HCT116 (cell line): ENCODE data around the gene NDUFA3. TPM values are rescaled to one million over a fixed set of nuclear protein-coding genes. Genes with fewer than 3 reads are reported as not detected.

ENCODE experiments used
- ATAC-seq: fragments of 200-7000 bp; cut with Tn5 transposase; 2 replicates; pipeline ENCODE4 v1.9.1; 2020; ENCODE audit warnings: mild to moderate bottlenecking, moderate library complexity
- BruUV-seq: library from RNA; stranded (reverse); fragments of 400-500 nt; replicated peaks from 2 replicates; lab custom pipeline; 2021; lab: Mats Ljungman, UMichigan
- CTCF ChIA-PET: fragments of 300-600 bp; sonication (Branson Sonifier 250); formaldehyde crosslinking; loops from one replicate; lab custom pipeline; 2021; ENCODE audit warnings: antibody characterized with exemption; lab: Charles Lee
- POLR2A ChIA-PET: fragments of 300-600, 350-600 bp; sonication (Branson Sonifier 250); formaldehyde crosslinking; loops from one replicate; lab custom pipeline; 2021; ENCODE audit warnings: antibody characterized with exemption; lab: Charles Lee
- RAD21 ChIA-PET, 2 experiments: fragments of 300-600 bp; sonication (Branson Sonifier 250); formaldehyde crosslinking; loops; one replicate each; lab custom pipeline; 2023; ENCODE audit warnings: low total read pairs in 2 of 2; ENCODE audit not compliant: uncharacterized antibody in 2 of 2, unreplicated experiment in 2 of 2, low non-redundant PET in 1 of 2; lab: Charles Lee
- DNase-seq: peaks from one replicate; pipeline ENCODE4 v3.0.0-alpha.2; 2010; ENCODE audit warnings: low read depth, low spot score
- H2AFZ ChIP-seq: fragments of 200-600 bp; shearing (Covaris generic), sonication (generic); 2 replicates; pipeline ENCODE4 v1.6.1; 2017; ENCODE audit warnings: low read depth, mixed run types, mixed read lengths, antibody characterized with exemption, low read length; ENCODE audit not compliant: poor library complexity, severe bottlenecking
- H3K27ac ChIP-seq: 2 replicates; pipeline ENCODE4 v1.5.1; 2012; ENCODE audit warnings: low read depth, low read length
- H3K27me3 ChIP-seq: fragments of 200-600 bp; sonication (generic); 2 replicates; pipeline ENCODE4 v1.6.1; 2016; ENCODE audit warnings: mixed run types, low read length, mixed read lengths; ENCODE audit not compliant: insufficient read depth
- H3K36me3 ChIP-seq, 2 experiments: fragments of 200-500 bp in 1 of 2; fragments of 200-600 bp in 1 of 2; sonication (Bioruptor generic) in 1 of 2; sonication (generic) in 1 of 2; 2 replicates each; pipeline versions ENCODE4 v1.5.1 to v1.6.1; 2014 to 2016; ENCODE audit warnings: low read length in 2 of 2, inconsistent platforms in 1 of 2, mixed read lengths in 1 of 2, mixed run types in 1 of 2; ENCODE audit not compliant: insufficient read depth in 2 of 2, control insufficient read depth in 1 of 2
- H3K4me1 ChIP-seq, 2 experiments: fragments of 200-600 bp in 1 of 2; sonication (generic) in 1 of 2; 2 replicates each; pipeline versions ENCODE4 v1.5.1 to v1.6.1; 2012 to 2017; ENCODE audit warnings: low read length in 2 of 2, inconsistent platforms in 1 of 2, mild to moderate bottlenecking in 1 of 2, mixed read lengths in 1 of 2, mixed run types in 1 of 2, moderate library complexity in 1 of 2; ENCODE audit not compliant: insufficient read depth in 2 of 2, control insufficient read depth in 1 of 2
- H3K4me2 ChIP-seq: fragments of 200-600 bp; sonication (generic); 2 replicates; pipeline ENCODE4 v1.6.1; 2017; ENCODE audit warnings: mixed run types, low read length, mixed read lengths
- H3K4me3 ChIP-seq, 2 experiments: fragments of 200-600 bp in 1 of 2; sonication (generic) in 1 of 2; replicated peaks in 1 of 2; 2 replicates each; pipeline ENCODE4 v1.5.1; 2011 to 2016; ENCODE audit warnings: low read length in 2 of 2, control low read depth in 1 of 2, low read depth in 1 of 2, mild to moderate bottlenecking in 1 of 2, mixed read lengths in 1 of 2, mixed run types in 1 of 2
- H3K79me2 ChIP-seq: fragments of 200-600 bp; sonication (generic); 2 replicates; pipeline ENCODE4 v1.6.1; 2017; ENCODE audit warnings: mild to moderate bottlenecking, mixed run types, low read length, moderate library complexity, mixed read lengths; ENCODE audit not compliant: insufficient read depth
- H3K9ac ChIP-seq: fragments of 200-600 bp; sonication (generic); 2 replicates; pipeline ENCODE4 v1.6.1; 2016; ENCODE audit warnings: low read length, mixed read lengths
- H3K9me2 ChIP-seq: fragments of 200-600 bp; sonication (generic), shearing (Covaris generic); 2 replicates; pipeline ENCODE4 v1.6.1; 2017; ENCODE audit warnings: mixed run types, mild to moderate bottlenecking, moderate library complexity; ENCODE audit not compliant: insufficient read depth
- H3K9me3 ChIP-seq, 2 experiments: fragments of 200-500 bp in 1 of 2; fragments of 200-600 bp in 1 of 2; sonication (Bioruptor generic) in 1 of 2; sonication (generic) in 1 of 2; 2 replicates each; pipeline ENCODE4 v1.6.1; 2014 to 2017; ENCODE audit warnings: low read length in 2 of 2, mixed read lengths in 2 of 2, inconsistent platforms in 1 of 2, low read depth in 1 of 2, mild to moderate bottlenecking in 1 of 2, mixed run types in 1 of 2, moderate library complexity in 1 of 2; ENCODE audit not compliant: control insufficient read depth in 1 of 2, insufficient read depth in 1 of 2
- H4K20me1 ChIP-seq: fragments of 200-600 bp; sonication (generic), shearing (Covaris generic); 2 replicates; pipeline ENCODE4 v1.6.1; 2017; ENCODE audit warnings: mixed run types, mild to moderate bottlenecking, moderate library complexity; ENCODE audit not compliant: insufficient read depth
- EGR1 ChIP-seq: IDR thresholded peaks from 2 replicates; pipeline ENCODE4 v1.6.1; 2012; ENCODE audit warnings: low read depth
- ELF1 ChIP-seq: IDR thresholded peaks from 2 replicates; pipeline ENCODE4 v1.6.1; 2012; ENCODE audit warnings: low read depth, borderline replicate concordance
- EZH2 ChIP-seq: fragments of 200-600 bp; sonication (generic); IDR thresholded peaks from 2 replicates; pipeline ENCODE4 v1.6.1; 2017; ENCODE audit warnings: antibody characterized with exemption, mixed run types
- RAD21 ChIP-seq: IDR thresholded peaks from 2 replicates; pipeline ENCODE4 v1.6.1; 2012; ENCODE audit warnings: low read depth, mild to moderate bottlenecking
- SIN3A ChIP-seq: IDR thresholded peaks from 2 replicates; pipeline ENCODE4 v1.6.1; 2012; ENCODE audit warnings: low read depth
- SP1 ChIP-seq: IDR thresholded peaks from 2 replicates; pipeline ENCODE4 v1.6.1; 2012; ENCODE audit warnings: low read depth
- SRF ChIP-seq: IDR thresholded peaks from 2 replicates; pipeline ENCODE4 v1.6.1; 2012; ENCODE audit warnings: low read depth
- TCF7L2 ChIP-seq: IDR thresholded peaks from 2 replicates; pipeline ENCODE4 v1.7.0; 2011; ENCODE audit warnings: borderline replicate concordance, inconsistent platforms; ENCODE audit not compliant: insufficient read depth, insufficient read length; ENCODE audit errors: extremely low read depth
- ZNF274 ChIP-seq: fragments of 200-500 bp; sonication (Bioruptor generic); IDR thresholded peaks from 2 replicates; pipeline ENCODE4 v1.6.1; 2014; ENCODE audit warnings: mild to moderate bottlenecking, low read depth, low read length, inconsistent platforms
- intact Hi-C: fragments of 100-400 bp; cut with micrococcal nuclease; formaldehyde crosslinking; loops from 2 replicates; pipeline ENCODE4 v1.10.0; 2022
- total RNA-seq: library from RNA; stranded (reverse); gene quantifications from one replicate; pipeline ENCODE4 v1.2.1, GENCODE V29; 2021; ENCODE audit not compliant: unreplicated experiment
- TF ChIP-seq, protein P1 (sequence below): IDR thresholded peaks from 2 replicates; pipeline ENCODE4 v1.6.1; 2011; ENCODE audit warnings: mild to moderate bottlenecking, low read length, moderate library complexity; ENCODE audit not compliant: insufficient replicate concordance; ENCODE audit errors: extremely low read depth
- TF ChIP-seq, protein P2 (sequence below): IDR thresholded peaks from 2 replicates; pipeline ENCODE4 v1.6.1; 2012

The NDUFA3 gene
- total RNA-seq, 1 experiment from 2014 or later: 149 TPM

DNA sequence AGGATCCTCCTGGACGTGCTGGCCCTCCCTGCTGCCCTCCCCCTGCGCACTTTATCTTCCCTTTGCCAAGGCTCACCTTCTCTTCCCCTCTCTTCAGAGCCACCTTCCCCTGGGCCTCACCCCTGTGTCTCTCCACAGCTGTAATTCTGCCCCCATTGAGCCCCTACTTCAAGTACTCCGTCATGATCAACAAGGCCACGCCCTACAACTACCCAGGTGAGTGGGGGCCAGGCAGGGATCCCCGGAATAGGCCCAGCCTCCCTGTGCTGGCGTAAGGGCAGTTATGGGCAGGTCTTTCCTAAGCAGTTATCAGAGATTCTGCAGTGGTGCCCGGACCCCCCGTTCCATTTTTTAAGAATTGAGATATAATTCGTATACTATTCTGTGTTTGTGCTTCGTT, 3.1 kb downstream of the NDUFA3 start:
- H3K4me1 ChIP-seq: peaks cover 0 to 5% of the 10 kb centered on the region in 2 experiments; a peak in 1 of 4 replicates
- H3K27ac ChIP-seq: no peak overlapping the region
- H3K4me3 ChIP-seq: no peak overlapping the region
- BruUV-seq: no TSS peak
- intact Hi-C loops: no loop called here
- CTCF ChIA-PET: no interaction called here
- no peaks in the 10 kb centered on the region for H3K9me2 ChIP-seq
- RAD21 ChIA-PET: no interaction called here
- POLR2A ChIA-PET: interaction anchor here (1.5 kb wide), 1 partner anchor 9 kb away, joined by 3 read pairs; no protein-coding TSS in a partner anchor
- H4K20me1 ChIP-seq: no peaks in the 10 kb centered on the region
- H3K36me3 ChIP-seq: peaks cover 27 to 28% of the 10 kb centered on the region in 2 experiments; a peak in 3 of 4 replicates
- no peaks in the 10 kb centered on the region for H3K9me3 ChIP-seq
- TF ChIP-seq ELF1 (no peak), ZNF274 (no peak), SRF (no peak), EGR1 (no peak), EZH2 (no peak), SIN3A (no peak), RAD21 (no peak), TCF7L2 (no peak), SP1 (no peak)
- TF ChIP-seq, protein P1, sequence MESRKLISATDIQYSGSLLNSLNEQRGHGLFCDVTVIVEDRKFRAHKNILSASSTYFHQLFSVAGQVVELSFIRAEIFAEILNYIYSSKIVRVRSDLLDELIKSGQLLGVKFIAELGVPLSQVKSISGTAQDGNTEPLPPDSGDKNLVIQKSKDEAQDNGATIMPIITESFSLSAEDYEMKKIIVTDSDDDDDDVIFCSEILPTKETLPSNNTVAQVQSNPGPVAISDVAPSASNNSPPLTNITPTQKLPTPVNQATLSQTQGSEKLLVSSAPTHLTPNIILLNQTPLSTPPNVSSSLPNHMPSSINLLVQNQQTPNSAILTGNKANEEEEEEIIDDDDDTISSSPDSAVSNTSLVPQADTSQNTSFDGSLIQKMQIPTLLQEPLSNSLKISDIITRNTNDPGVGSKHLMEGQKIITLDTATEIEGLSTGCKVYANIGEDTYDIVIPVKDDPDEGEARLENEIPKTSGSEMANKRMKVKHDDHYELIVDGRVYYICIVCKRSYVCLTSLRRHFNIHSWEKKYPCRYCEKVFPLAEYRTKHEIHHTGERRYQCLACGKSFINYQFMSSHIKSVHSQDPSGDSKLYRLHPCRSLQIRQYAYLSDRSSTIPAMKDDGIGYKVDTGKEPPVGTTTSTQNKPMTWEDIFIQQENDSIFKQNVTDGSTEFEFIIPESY: no peak
- TF ChIP-seq, protein P2, sequence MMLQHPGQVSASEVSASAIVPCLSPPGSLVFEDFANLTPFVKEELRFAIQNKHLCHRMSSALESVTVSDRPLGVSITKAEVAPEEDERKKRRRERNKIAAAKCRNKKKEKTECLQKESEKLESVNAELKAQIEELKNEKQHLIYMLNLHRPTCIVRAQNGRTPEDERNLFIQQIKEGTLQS: no peak
- TF ChIP-seq, all 23 proteins: peak for 0
- no peak for ATAC-seq
- Histone ChIP-seq H3K4me2 (no peak overlapping the region), H3K27me3 (no peaks in the 10 kb centered on the region), H2AFZ (no peak overlapping the region), H3K9ac (no peak overlapping the region), H3K79me2 (peaks cover 34% of the 10 kb centered on the region)
- no peak for DNase-seq
